ENCODE data around the gene TM6SF1. TPM values are rescaled to one million over a fixed set of nuclear protein-coding genes. Genes with fewer than 3 reads are reported as not detected.

Gene TM6SF1
- total and polyA plus RNA-seq, 9 of the 15 experiments (the other 6 are each of a cell fraction or from before 2014, with no cell fraction given): 1.0 to 5.6 (median 3.5) TPM

GRCh38 chr15:83105440-83105839 lies 2.0 kb upstream of the TM6SF1 start:
- WGBS (ENCODE audit: insufficient coverage, low coverage, missing lambda C conversion rate): 0% methylated on average over 1 of the region's 1 CpG
- no peak overlapping the region for H3K27ac ChIP-seq (ENCODE audit: extremely low read depth, low read depth, low read length)
- no peak overlapping the region for H3K9ac ChIP-seq (ENCODE audit: insufficient read depth in 1 of 2, low read depth in 2 of 2, low read length in 2 of 2)
- H3K9me1 ChIP-seq (ENCODE audit: control insufficient read depth, insufficient read depth, low read length): no peaks in the 10 kb centered on the region
- no peak overlapping the region for H3K4me3 ChIP-seq
- no peaks in the 10 kb centered on the region for H3K9me3 ChIP-seq (replicated peaks; ENCODE audit: control insufficient read depth, insufficient read depth, low read depth, low read length)
- POLR2A ChIA-PET: interaction anchor here (0.6 to 0.8 kb wide), 2 partner anchors 24 to 1883 kb away, joined by 3 read pairs; no protein-coding TSS in a partner anchor
- no peaks in the 10 kb centered on the region for H3K36me3 ChIP-seq (ENCODE audit: control insufficient read depth, insufficient read depth, low read length)
- H4K20me1 ChIP-seq (replicated peaks; ENCODE audit: control insufficient read depth, insufficient read depth, low read length): no peaks in the 10 kb centered on the region
- intact Hi-C loops (cut with micrococcal nuclease) (loop anchor here (5.0 kb wide), 2 partner anchors 93 to 102 kb away; partner anchors contain the start of genes C15orf40 and HDGFL3), in situ Hi-C loops (cut with MboI) (no loop called here)
- H3K4me1 ChIP-seq (replicated peaks in 1 of 2; ENCODE audit: control insufficient read depth in 2 of 2, insufficient read depth in 2 of 2, low read length in 2 of 2): peaks cover 18 to 24% of the 10 kb centered on the region in 2 experiments; a peak in 4 of 5 replicates
- no peaks in the 10 kb centered on the region for H3K79me2 ChIP-seq (ENCODE audit: control insufficient read depth, insufficient read depth, low read length)
- no peak overlapping the region for H2AFZ ChIP-seq (ENCODE audit: low read depth, low read length)
- BruUV-seq (replicated peaks): no TSS peak
- ATAC-seq (no peak), DNase-seq (ENCODE audit: extremely low read depth in 1 of 4, low spot score in 3 of 4) (no peak), FAIRE-seq (peak; percentile 29)
- no peak overlapping the region for H3K4me2 ChIP-seq (ENCODE audit: insufficient read depth, low read length)
- TF ChIP-seq, protein P1, sequence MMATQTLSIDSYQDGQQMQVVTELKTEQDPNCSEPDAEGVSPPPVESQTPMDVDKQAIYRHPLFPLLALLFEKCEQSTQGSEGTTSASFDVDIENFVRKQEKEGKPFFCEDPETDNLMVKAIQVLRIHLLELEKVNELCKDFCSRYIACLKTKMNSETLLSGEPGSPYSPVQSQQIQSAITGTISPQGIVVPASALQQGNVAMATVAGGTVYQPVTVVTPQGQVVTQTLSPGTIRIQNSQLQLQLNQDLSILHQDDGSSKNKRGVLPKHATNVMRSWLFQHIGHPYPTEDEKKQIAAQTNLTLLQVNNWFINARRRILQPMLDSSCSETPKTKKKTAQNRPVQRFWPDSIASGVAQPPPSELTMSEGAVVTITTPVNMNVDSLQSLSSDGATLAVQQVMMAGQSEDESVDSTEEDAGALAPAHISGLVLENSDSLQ (IDR thresholded peaks at IDR 0.05): peak; percentile 54
- TF ChIP-seq MEIS2 (IDR thresholded peaks at IDR 0.05; ENCODE audit: partially characterized antibody) (peak; percentile 45), SPI1 (IDR thresholded peaks at IDR 0.05; ENCODE audit: borderline replicate concordance, low read depth, low read length) (peak; percentile 66; the same call in 1 of the 2 replicates), CTBP1 (IDR thresholded peaks at IDR 0.05; ENCODE audit: borderline replicate concordance) (peak; percentile 42; the same call in 1 of the 2 replicates), ZKSCAN3 (CRISPR knock-in tag; IDR thresholded peaks at IDR 0.05) (no peak), CEBPG (CRISPR knock-in tag; IDR thresholded peaks at IDR 0.05) (peak; percentile 80), CEBPG (tag; conservative IDR thresholded peaks at IDR 0.05 in 1 of 2, IDR thresholded peaks at IDR 0.05 in 1 of 2) (no peak), ZEB2 (IDR thresholded peaks at IDR 0.05) (0 out of 2 replicates have a peak, but pooled peaks have one; percentile 37), NFRKB (IDR thresholded peaks at IDR 0.05; ENCODE audit: low read depth) (no peak)
- CTCF ChIA-PET (ENCODE audit: low intra/inter-chr PET ratio): no interaction called here
- H3K27me3 ChIP-seq (ENCODE audit: control insufficient read depth in 2 of 2, insufficient read depth in 2 of 2, low read length in 2 of 2): no peaks in the 10 kb centered on the region; a peak in 1 of 5 replicates

Measured in K562 (cell line).